Stimulated activated CD4-positive, alpha-beta T cell treated with anti-CD3 and anti-CD28 coated beads, Interleukin-12 subunit alpha, Interleukin-12 subunit beta, amount 100 ng/mL, for 48 hours (primary cell): ENCODE results near the gene CD19.
"Not testable (repeated sequence)": the region's sequence is repeated elsewhere in the genome, so short reads cannot be mapped to it uniquely, and the experiment has no call there.

Source experiments
- DNase-seq, 3 donors: peaks; one replicate each; pipeline ENCODE4 v3.0.0-alpha.2; 2020; ENCODE audit warnings: low read depth in 2 of 3, low spot score in 1 of 3

CD19 gene

DNA sequence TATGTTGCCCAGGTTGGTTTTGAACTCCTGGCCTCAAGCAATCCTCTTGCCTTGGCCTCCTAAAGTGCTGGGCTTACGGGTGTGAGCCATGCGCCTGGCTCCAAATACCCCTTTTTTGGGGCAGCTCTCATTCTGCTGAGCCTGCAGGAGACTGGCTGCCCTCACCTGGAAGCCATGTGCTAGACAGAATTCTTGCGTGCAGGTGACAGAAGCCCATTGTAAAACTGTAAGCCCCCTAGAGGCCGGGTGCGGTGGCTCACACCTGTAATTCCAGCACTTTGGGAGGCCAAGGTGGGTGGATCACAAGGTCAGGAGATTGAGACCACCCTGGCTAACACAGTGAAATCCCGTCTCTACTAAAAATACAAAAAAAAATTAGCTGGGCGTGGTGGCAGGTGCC is 48.6 kb downstream of the CD19 start:
- not testable (repeated sequence) for DNase-seq

DNA sequence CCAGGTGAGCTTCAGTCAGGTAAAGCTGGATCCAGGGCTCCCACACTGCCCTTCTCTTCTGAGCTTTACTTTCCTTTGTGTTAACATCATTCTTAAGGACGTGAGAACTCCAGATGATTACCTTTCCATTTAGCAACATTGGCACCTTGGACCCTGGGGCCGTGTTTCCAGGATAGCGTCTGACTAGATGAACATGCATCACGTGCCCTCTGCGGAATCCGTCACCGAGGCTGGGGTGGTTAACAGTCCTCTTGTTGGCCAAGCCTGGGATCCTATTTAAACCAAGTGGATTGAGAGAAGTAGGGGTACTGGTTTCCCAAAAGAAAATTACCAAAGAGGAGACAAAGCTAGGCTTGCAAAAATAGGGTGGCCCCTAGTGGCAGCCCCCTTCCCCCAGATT is 49.2 kb downstream of the CD19 start:
- no peak for DNase-seq

DNA sequence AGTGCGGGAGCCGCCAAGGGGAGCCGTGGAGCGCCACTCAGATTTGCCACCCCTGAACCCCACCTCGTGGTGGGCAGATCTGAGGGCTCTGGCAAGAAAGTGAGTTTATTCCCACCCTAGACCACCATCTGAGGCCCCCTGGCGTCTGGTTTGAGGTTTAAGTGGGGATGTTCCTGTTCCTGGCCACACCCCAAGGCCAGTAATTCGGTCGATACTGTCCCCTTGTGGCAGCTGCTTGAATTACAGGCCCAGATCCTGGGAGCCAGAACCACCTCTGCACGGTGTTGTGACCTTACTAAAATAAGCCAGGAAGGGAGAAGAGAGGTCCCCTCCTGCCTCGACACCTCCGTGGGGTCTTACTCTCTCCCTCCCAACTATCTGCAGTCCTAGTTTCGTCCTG is 49.7 kb downstream of the CD19 start:
- DNase-seq = peak in 2 of 3 donors; percentile 59 to 75

DNA sequence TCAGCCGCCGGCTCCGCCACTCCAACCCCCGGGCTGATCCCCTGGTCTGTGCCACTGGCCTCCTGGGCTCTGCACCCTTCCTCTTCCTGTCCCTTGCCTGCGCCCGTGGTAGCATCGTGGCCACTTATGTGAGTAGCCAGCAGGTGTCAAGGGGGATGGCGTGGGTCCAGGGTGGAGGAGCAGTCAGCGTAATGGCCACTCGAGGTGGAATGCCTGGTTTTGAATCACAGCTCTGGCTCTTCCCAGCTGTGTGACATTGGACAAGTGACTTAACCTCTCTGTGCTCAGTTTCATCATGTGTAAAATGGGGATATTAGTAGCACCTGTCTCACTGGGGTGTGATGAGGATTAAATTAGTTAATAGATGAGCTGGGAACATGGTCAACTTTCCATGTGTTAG is 50.6 kb downstream of the CD19 start:
- DNase-seq = no peak

- no peak for DNase-seq
Observed at GRCh38 chr16:28982949-28983348, 51.2 kb downstream of the CD19 start.

- DNase-seq = no peak
Observed at GRCh38 chr16:28983644-28984043, 51.9 kb downstream of the CD19 start.

DNA sequence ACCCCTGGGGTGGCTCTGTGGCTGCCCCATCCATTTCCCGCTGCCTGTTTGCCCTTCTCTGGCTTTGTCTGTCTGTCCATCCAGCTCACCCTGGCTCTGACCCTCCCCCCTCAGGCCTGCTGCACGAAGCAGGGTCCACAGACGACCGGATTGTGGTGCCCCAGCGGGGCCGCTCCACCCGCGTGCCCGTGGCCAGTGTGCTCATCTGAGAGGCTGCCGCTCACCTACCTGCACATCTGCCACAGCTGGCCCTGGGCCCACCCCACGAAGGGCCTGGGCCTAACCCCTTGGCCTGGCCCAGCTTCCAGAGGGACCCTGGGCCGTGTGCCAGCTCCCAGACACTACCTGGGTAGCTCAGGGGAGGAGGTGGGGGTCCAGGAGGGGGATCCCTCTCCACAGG is 52.3 kb downstream of the CD19 start:
- no peak for DNase-seq

GRCh38 chr16:28984619-28985135 is 52.9 kb downstream of the CD19 start, which contains the start of gene LAT:
Gene LAT, plus strand, starts transcription at chr16:28985052. Its CDS starts 366 bp downstream, at chr16:28985418.
- DNase-seq = peak in 2 of 3 donors; percentile 45 to 66

GRCh38 chr16:28985211-28986041 is 53.7 kb downstream of the CD19 start:
- DNase-seq = no peak

DNA sequence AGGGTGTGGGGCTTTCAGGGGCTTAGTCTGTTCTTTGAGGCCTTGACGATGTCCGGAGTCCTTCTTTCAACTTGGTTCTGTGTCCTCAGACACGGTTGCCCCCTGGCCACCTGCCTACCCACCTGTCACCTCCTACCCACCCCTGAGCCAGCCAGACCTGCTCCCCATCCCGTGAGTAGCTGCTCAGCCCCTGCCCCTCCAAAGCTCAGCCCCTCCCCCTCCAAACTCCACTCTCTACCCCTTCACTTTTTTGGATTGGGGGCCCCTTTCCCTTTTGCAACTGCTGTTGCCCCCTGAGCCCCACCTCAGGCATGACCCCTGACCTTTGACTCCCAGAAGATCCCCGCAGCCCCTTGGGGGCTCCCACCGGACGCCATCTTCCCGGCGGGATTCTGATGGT is 54.3 kb downstream of the CD19 start:
- DNase-seq = no peak

GRCh38 chr16:28986492-28986891 is 54.7 kb downstream of the CD19 start:
- no peak for DNase-seq

DNA sequence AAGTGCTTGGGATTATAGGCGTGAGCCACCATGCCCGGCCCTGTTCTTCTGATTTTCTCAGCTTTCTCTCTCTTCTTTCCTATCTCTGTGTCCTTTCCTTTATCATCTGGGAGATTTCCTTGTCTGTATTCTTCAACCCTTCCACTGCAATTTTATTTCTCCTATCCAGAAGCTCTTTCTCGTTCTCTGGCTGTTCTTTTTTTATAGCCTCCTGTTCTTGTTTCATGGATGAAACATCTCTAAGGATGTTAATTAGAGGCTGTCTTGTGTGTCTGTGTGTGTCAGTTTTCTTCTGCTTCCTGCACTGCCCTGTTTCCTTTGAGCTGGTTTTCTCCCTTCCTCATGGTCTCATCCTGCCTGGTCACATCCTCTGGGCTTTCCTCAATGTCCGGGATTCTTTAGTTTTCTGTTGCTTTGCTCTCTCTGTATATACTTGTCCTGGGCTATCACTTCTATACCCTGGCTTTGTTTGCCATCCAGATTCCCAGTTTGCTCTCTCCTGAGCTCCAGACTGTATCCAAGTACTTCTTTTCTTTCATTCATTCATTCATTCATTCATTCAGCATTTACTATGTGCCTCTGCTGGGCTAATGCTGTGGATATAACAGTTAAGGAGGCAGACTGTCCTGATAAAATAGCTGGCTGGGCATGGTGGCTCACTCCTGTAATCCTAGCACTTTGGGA is 55.5 kb downstream of the CD19 start:
- no peak for DNase-seq
